ENCODE measurements around the gene CASP3.
"Not testable (repeated sequence)": the region's sequence is repeated elsewhere in the genome, so short reads cannot be mapped to it uniquely, and the experiment has no call there.

The CASP3 gene

GRCh38 chr4:184662236-184662635 is 13.0 kb upstream of the CASP3 start:
- no peak for DNase-seq

DNA sequence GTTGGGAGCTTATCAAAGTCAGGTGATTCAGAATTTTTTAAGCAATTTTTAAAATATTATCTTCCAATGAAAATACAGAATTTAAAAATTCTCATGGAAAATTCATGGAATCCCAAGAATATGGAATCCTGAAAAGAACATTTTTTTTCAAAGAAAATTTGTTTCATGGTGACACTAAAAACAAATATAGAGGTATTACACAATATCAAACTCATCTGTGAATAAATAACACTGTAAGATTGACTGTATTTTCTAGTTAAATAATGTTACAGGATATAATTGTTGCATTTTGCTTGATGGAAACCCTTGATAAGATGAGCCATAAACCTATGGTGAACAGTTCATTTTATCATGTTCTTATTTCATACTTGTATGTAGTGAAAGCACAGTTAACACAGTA is 11.7 kb upstream of the CASP3 start:
- DNase-seq, result no peak

DNA sequence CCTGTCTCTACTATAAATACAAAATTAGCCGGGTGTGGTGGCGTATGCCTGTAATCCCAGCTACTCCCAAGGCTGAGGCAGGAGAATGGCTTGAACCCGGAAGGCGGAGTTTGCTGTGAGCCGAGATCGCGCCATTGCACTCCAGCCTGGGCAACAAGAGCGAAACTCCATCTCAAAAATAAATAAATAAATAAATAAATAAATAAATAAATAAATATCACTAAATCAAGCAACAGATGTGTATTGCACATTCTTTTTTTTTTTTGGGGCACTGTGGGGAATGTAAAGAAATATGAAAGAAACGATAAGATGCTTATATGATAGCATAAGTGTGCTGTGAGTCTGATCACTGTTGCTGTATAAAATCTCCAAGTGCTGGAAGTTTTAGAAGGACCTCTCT is 8.6 kb upstream of the CASP3 start:
- not testable (repeated sequence) for DNase-seq

DNA sequence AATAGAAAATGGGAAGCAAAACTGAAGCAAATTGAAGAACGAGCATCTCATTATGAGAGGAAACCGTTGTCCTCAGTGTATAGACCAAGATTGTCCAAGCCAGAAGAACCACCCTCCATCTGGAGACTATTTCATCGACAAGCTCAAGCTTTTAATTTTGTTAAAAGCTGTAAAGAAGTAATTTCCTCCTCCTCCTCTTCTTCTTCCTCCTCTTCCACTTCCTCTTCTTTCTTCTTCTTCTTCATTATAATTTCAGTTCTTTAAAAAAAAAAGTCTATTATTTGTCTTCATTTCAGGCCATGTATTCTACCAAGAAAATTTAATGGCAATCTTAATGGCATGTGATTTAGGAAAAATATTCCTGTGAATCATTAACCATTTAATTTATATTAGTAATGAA is 7.9 kb upstream of the CASP3 start:
- no peak for DNase-seq

- DNase-seq, result no peak
Measured at GRCh38 chr4:184655889-184656869, 6.9 kb upstream of the CASP3 start.

DNA sequence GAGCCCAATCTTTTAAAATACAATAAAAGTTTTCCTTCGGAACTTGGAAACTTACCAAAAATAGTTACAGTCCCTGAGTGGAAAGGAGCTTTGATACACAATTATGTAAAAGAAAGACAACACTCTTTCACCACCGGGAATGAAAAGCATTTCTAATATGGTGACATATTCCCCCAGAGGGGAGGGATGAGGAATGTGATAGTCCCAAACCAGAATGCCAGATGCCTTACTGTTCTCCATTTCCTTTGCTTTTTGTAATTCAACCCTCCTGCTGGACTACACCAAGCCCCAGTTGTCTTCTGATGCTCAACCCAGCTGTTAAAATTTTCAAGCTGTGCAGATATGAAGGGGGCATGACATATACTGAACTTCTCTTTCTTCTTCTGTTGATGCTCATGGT is 4.4 kb upstream of the CASP3 start:
- DNase-seq, result no peak

GRCh38 chr4:184652681-184653080 is 3.4 kb upstream of the CASP3 start:
- DNase-seq, result not testable (repeated sequence)

DNA sequence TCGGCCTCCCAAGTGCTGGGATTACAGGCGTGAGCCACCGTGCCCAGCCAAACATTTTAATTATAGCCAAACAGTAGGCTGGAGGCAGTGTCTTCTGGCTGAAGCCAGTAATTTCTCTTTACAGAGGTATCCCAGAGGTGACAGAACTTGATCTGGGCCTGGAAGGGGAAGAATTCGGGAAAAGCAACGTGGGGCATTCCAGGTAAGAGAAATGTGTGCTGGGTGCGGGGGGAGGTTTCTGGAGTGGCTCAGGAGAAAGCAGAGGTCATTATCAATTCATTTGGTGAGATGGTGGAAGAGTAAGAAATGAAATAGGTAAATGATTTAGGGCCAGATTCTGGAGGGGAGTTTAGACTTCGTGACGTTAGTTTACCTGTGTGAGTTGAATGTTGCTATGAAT is 2.7 kb upstream of the CASP3 start:
- DNase-seq, result no peak

- DNase-seq, result peak; percentile 32
Measured at GRCh38 chr4:184649971-184650855, 966 bp upstream of the CASP3 start.

- peak; percentile 57 for DNase-seq
Measured at GRCh38 chr4:184648313-184649025, 778 bp downstream of the CASP3 start.

DNA sequence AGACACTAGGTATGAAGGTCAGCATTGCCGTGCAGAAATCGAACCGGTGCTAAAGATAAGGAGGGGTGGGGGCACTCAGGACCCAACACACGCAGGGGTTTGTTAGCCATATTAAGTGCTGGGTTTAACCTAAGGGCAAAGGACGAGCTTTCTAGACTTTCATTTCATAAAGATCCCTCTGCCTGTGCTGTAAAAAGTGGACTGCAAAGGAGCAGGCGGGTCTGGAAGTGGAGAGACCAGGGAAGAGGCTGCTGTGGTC is 1.3 kb downstream of the CASP3 start:
- no peak for DNase-seq

DNA sequence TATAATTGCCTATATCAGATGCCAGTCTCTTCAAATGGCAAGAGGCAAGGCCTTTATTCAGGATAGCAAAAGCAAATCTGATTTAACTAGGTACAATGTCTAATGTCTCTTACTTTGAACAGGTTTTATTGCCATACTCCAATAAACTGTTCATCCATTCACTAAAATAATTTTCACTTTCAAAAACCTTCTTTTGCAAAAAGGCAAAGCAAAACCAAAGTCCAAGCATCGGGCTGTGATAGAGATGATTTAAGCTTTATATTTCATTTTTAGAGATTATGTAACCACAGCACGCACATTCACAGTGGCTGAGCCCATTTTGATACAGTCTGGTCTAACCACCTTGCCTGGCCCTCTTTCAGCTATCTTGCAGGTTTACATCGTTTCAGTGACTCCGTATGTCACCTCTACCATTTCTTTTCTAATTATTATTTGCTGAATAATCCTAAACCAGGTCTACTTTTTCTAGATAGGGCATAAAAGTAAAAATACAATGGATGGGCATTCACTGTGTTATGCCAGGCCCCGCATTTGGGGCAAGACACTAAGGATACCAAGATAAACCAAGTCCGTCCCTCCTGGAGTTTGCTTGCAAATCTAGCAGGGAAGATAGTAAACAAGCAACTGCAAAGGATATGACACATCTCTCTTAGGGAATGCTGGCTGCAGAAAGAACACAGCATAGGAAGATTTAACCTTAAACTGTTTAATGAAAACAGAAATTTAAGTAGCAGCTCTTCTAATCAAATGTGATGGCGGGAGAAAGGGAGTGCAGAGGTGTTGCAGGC is 1.8 kb downstream of the CASP3 start:
- no peak for DNase-seq

- no peak for DNase-seq
Measured at GRCh38 chr4:184645904-184646610, 3.2 kb downstream of the CASP3 start.

DNA sequence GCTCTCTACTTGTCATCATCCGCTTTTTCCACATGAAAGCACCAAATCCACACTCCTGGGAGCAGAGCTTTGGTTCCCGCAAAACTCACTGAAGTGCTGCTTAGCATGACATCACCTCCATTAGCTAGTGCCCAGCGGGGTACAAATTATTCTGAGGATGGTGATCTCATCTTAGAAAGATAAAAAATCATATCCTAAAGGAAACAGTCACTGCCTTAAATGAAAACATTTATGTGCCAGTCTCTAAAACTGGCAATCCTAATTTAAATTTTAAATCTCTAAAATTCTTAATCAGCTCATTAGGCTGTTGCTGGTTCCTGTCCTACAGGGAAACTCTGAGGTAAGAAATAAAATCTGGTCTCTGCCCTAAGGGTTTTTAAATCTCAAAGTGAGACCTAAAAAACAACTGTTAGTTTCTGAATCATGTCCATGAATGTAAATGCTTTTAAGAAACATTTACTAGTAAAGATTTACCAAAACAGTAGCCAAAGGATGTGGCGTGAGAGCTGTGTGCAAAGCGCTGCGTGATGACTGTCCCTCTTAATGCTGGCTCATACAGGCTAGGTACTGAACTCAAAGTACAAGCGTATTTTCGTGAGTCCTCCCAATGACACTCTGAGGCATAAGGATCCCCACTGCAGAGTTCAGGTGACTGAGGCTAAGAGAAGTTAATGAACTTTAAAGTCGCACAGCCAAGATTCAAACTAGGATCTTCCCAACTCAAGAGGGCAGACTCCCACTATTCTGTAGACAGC is 4.5 kb downstream of the CASP3 start:
- peak; percentile 58 for DNase-seq

DNA sequence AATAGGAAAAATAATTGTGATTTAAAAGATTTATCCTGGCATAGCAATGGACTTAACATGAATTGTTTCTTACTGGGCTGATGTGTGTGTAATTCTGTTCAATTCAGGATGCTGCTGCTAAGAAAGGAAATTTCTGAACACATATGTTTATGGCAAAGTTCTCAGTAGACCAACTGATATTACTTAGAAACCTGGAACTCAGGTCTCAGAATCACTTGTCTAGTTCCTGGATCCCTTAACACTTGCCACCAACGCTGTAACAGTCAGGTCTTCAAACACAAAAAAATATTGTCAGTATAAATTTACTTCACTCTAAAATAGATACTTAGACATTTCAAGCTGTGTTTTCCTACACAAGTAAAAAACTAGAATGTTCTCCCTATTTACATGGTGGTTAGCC is 5.5 kb downstream of the CASP3 start:
- peak; percentile 40 for DNase-seq

- DNase-seq, result no peak
Measured at GRCh38 chr4:184641451-184641850, 7.8 kb downstream of the CASP3 start.

GRCh38 chr4:184641022-184641421 is 8.2 kb downstream of the CASP3 start:
- DNase-seq, result no peak

DNA sequence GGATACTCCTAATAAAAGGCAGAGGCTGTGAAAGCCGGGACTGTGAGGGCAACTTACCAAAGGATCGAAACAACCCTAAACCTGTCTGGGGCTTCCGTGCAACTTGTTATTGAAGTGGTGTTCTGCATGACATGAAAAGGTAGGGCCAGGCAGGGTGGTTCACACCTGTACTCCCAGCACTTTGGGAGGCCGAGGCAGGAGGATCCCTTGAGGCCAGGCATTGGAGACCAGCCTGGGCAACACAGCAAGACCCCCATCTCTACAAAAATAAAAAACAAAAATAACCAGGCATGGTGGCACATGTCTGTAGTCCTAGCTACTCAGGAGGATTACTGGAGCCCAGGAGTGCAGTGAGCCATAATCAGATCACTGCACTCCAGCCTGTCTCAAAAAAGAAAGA is 12.3 kb downstream of the CASP3 start:
- no peak for DNase-seq

DNA sequence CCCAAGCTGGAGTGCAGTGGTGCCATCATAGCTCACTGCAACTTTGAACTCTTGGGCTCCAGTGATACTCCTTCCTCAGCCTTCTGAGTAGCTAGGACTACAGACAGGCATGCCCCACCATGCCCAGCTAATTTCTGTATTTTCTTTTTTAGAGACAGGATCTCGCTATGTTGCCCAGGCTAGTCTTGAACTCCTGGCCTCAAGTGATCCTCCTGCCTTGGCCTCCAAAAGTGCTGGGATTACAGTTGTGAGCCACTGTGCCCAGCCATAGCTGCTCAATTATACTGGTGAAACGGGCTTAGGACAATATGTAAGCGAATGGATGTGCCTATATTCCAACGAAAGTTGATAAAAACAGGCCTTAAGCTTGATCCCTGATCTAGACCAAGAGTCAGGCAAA is 13.1 kb downstream of the CASP3 start:
- no peak for DNase-seq

GRCh38 chr4:184635381-184635780 is 13.9 kb downstream of the CASP3 start:
- DNase-seq, result no peak

DNA sequence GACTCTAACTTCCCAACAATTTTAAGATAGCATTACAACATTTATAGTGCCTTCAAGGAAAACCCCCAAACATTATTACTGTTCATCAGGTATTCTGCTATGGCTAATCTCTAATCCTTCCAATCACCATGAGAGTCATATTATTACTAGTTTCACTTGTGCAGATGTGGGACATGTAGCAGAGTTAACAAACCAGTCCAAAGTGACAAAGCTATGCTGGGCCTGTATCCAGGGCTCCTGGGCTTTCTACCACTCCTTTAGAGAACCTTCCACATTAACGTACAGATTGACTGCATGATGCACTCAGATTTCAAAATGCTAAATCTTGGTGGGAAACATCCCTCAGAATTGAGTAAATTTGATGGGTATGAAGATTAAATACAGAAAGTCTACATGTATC is 16.4 kb downstream of the CASP3 start:
- DNase-seq, result no peak

Measured in activated CD4-positive, alpha-beta T cell treated with anti-CD3 and anti-CD28 coated beads, Interleukin-2, Interleukin-6, amounts not matched to agents 100 ng/mL and 50 ng/mL, durations not matched to agents 16 hours and 8 hours (primary cell).